GM23338 (cell line): ENCODE data around the gene SMTNL1. TPM values are rescaled to one million over a fixed set of nuclear protein-coding genes. Genes with fewer than 3 reads are reported as not detected.

Source experiments
- ATAC-seq: fragments of 200-7000 bp; cut with Tn5 transposase; 3 replicates; pipeline ENCODE4 v1.9.1; 2020
- DNase-seq: peaks from one replicate; pipeline ENCODE4 v3.0.0-alpha.2; 2015; ENCODE audit warnings: low spot score
- H2AFZ ChIP-seq: fragments of 200-600 bp; sonication (generic); 2 replicates; pipeline ENCODE4 v1.8.0; 2016; ENCODE audit warnings: antibody characterized with exemption, mild to moderate bottlenecking, moderate library complexity
- H3F3A ChIP-seq: fragments of 200-600 bp; sonication (generic); replicated peaks from 2 replicates; pipeline ENCODE4 v1.8.0; 2017; ENCODE audit warnings: antibody characterized with exemption, mixed run types, low read depth
- H3K27ac ChIP-seq: fragments of 200-600 bp; sonication (generic); 2 replicates; pipeline ENCODE4 v1.6.1; 2016; ENCODE audit warnings: low read depth
- H3K27me3 ChIP-seq: fragments of 200-600 bp; sonication (generic); 2 replicates; pipeline ENCODE4 v1.8.0; 2016; ENCODE audit warnings: mild to moderate bottlenecking, mixed run types, moderate library complexity; ENCODE audit not compliant: insufficient read depth
- H3K36me3 ChIP-seq: fragments of 200-600 bp; sonication (generic); 2 replicates; pipeline ENCODE4 v1.8.0; 2016; ENCODE audit warnings: mild to moderate bottlenecking; ENCODE audit not compliant: insufficient read depth
- H3K4me1 ChIP-seq: fragments of 200-600 bp; sonication (generic); 2 replicates; pipeline ENCODE4 v1.8.0; 2016; ENCODE audit warnings: mild to moderate bottlenecking, moderate library complexity; ENCODE audit not compliant: insufficient read depth
- H3K4me2 ChIP-seq: fragments of 200-600 bp; sonication (generic); 2 replicates; pipeline ENCODE4 v1.7.1; 2017; ENCODE audit warnings: mixed run types
- H3K4me3 ChIP-seq: fragments of 200-600 bp; sonication (generic); 2 replicates; pipeline ENCODE4 v1.6.1; 2016; ENCODE audit warnings: mixed run types
- H3K79me2 ChIP-seq: fragments of 200-600 bp; sonication (generic); replicated peaks from 2 replicates; pipeline ENCODE4 v1.8.0; 2017; ENCODE audit warnings: mild to moderate bottlenecking; ENCODE audit not compliant: insufficient read depth
- H3K9me2 ChIP-seq: fragments of 200-600 bp; sonication (generic); 2 replicates; pipeline ENCODE4 v1.8.0; 2017; ENCODE audit not compliant: insufficient read depth
- H4K20me1 ChIP-seq: fragments of 200-600 bp; sonication (generic); replicated peaks from 2 replicates; pipeline ENCODE4 v1.8.0; 2017; ENCODE audit warnings: mild to moderate bottlenecking; ENCODE audit not compliant: insufficient read depth
- H3K27ac Mint-ChIP-seq: 2 replicates; pipeline ENCODE4 v1.8.0; 2020; ENCODE audit warnings: inconsistent platforms, mild to moderate bottlenecking, moderate library complexity, mixed read lengths
- H3K27me3 Mint-ChIP-seq: 3 replicates; pipeline ENCODE4 v1.8.0; 2022; ENCODE audit warnings: low read depth, mild to moderate bottlenecking, moderate library complexity, mixed read lengths, inconsistent platforms; ENCODE audit not compliant: insufficient read depth, poor library complexity
- H3K36me3 Mint-ChIP-seq: 3 replicates; pipeline ENCODE4 v1.8.0; 2021; ENCODE audit warnings: low read depth, mild to moderate bottlenecking, inconsistent platforms, moderate library complexity, mixed read lengths
- H3K4me1 Mint-ChIP-seq: 3 replicates; pipeline ENCODE4 v1.8.0; 2020; ENCODE audit warnings: mild to moderate bottlenecking, inconsistent platforms, mixed read lengths
- H3K4me3 Mint-ChIP-seq: 3 replicates; pipeline ENCODE4 v1.8.0; 2021; ENCODE audit warnings: moderate library complexity, mild to moderate bottlenecking, inconsistent platforms, mixed read lengths
- H3K9me3 Mint-ChIP-seq: 3 replicates; pipeline ENCODE4 v1.8.0; 2020; ENCODE audit warnings: moderate library complexity, mild to moderate bottlenecking, inconsistent platforms, mixed read lengths
- CREB1 ChIP-seq: fragments of 250-450 bp; sonication (Bioruptor Pico); IDR thresholded peaks from 2 replicates; pipeline ENCODE4 v1.5.0; 2020; ENCODE audit warnings: low read depth, mild to moderate bottlenecking, moderate library complexity
- CTCF ChIP-seq, 2 experiments: fragments of 200-600 bp in 1 of 2; sonication (generic) in 1 of 2; conservative IDR thresholded peaks; 2 replicates each; pipeline versions ENCODE4 v1.5.1 to v1.6.1; 2016 to 2017; ENCODE audit warnings: antibody characterized with exemption in 2 of 2, low read depth in 2 of 2, mild to moderate bottlenecking in 2 of 2, moderate library complexity in 1 of 2
- EZH2 ChIP-seq: fragments of 200-600 bp; sonication (generic); IDR thresholded peaks from one replicate; pipeline ENCODE4 v1.8.0; 2017; ENCODE audit warnings: antibody characterized with exemption, mild to moderate bottlenecking, low read depth; ENCODE audit not compliant: unreplicated experiment
- JUNB ChIP-seq: IDR thresholded peaks from one replicate; pipeline ENCODE4 v1.6.1; 2016; ENCODE audit warnings: antibody characterized with exemption; ENCODE audit not compliant: unreplicated experiment
- STAT1 ChIP-seq: IDR thresholded peaks from one replicate; pipeline ENCODE4 v1.6.1; 2016; ENCODE audit warnings: antibody characterized with exemption; ENCODE audit not compliant: unreplicated experiment
- ZNF114 ChIP-seq: fragments of 250-450 bp; sonication (Bioruptor Pico); IDR thresholded peaks from 2 replicates; pipeline ENCODE4 v1.5.0; 2020; ENCODE audit warnings: mild to moderate bottlenecking, moderate library complexity
- ZNF462 ChIP-seq: fragments of 250-450 bp; sonication (Bioruptor Pico); IDR thresholded peaks from 2 replicates; pipeline ENCODE4 v1.5.0; 2020; ENCODE audit warnings: mild to moderate bottlenecking, moderate library complexity
- polyA plus RNA-seq: library from polyadenylated mRNA; unstranded; fragments of >200 nt; fragmentation: Nextera tagmentation; extraction: Ambion mirVana; gene quantifications from 2 replicates; pipeline ENCODE4 v1.2.1, GENCODE V29; 2016
- total RNA-seq: library from RNA; depleted of rRNA; stranded (reverse); fragments of >200 nt; shearing (Covaris generic); gene quantifications from 2 replicates; pipeline ENCODE4 v1.2.3, GENCODE V29; 2014
- TF ChIP-seq, protein P1 (sequence below): IDR thresholded peaks from one replicate; pipeline ENCODE4 v1.6.1; 2018; ENCODE audit warnings: antibody characterized with exemption; ENCODE audit not compliant: unreplicated experiment

SMTNL1 gene
- total and polyA plus RNA-seq, 2 experiments from 2014 or later = 0.31 to 0.70 TPM

DNA sequence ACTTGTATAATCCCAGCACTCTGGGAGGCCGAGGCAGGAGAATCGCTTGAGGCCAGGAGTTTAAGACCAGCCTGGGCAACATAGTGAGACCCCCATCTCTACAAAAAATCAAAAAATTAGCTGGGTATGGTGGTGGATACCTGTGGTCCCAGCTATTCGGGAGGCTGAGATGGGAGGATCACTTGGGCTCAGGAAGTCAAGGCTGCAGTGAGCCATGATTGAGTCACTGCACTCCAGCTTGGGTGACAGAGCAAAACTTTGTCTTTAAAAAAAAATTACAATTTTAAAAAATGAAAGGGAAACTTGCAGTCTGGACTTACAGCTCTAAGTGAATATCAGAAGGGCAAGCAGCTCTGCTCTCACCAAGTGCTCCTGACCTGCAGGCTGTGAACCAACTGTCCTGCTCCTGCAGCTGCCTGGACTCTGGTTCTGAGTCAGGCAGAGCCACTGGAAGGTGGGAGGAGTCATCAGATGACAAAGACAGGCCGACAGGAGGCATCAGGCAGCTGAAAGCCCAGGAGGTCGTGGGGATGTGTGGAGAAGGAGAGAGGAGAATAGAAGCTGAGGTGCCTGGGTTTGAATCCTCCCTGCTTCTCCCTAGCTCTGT, 9.6 kb downstream of the SMTNL1 start:
- Mint-ChIP-seq H3K9me3 (peaks cover 3% of the 10 kb centered on the region; the same call in 2 of the 3 replicates), H3K27ac (no peak overlapping the region), H3K36me3 (peaks cover 27% of the 10 kb centered on the region), H3K4me1 (peaks cover 20% of the 10 kb centered on the region), H3K27me3 (peaks cover 16% of the 10 kb centered on the region), H3K4me3 (no peak overlapping the region)
- H3K4me2 ChIP-seq = no peak overlapping the region
- no peak overlapping the region for H2AFZ ChIP-seq
- no peaks in the 10 kb centered on the region for H3K79me2 ChIP-seq
- H3K4me1 ChIP-seq = peaks cover 16% of the 10 kb centered on the region; the same call in 1 of the 2 replicates
- no peaks in the 10 kb centered on the region for H3K9me2 ChIP-seq
- H3K36me3 ChIP-seq = no peaks in the 10 kb centered on the region
- H3F3A ChIP-seq = no peaks in the 10 kb centered on the region
- no peaks in the 10 kb centered on the region for H3K27me3 ChIP-seq
- TF ChIP-seq, protein P1, sequence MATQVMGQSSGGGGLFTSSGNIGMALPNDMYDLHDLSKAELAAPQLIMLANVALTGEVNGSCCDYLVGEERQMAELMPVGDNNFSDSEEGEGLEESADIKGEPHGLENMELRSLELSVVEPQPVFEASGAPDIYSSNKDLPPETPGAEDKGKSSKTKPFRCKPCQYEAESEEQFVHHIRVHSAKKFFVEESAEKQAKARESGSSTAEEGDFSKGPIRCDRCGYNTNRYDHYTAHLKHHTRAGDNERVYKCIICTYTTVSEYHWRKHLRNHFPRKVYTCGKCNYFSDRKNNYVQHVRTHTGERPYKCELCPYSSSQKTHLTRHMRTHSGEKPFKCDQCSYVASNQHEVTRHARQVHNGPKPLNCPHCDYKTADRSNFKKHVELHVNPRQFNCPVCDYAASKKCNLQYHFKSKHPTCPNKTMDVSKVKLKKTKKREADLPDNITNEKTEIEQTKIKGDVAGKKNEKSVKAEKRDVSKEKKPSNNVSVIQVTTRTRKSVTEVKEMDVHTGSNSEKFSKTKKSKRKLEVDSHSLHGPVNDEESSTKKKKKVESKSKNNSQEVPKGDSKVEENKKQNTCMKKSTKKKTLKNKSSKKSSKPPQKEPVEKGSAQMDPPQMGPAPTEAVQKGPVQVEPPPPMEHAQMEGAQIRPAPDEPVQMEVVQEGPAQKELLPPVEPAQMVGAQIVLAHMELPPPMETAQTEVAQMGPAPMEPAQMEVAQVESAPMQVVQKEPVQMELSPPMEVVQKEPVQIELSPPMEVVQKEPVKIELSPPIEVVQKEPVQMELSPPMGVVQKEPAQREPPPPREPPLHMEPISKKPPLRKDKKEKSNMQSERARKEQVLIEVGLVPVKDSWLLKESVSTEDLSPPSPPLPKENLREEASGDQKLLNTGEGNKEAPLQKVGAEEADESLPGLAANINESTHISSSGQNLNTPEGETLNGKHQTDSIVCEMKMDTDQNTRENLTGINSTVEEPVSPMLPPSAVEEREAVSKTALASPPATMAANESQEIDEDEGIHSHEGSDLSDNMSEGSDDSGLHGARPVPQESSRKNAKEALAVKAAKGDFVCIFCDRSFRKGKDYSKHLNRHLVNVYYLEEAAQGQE = no peak
- peak in 1 of 2 experiments; percentile 41; a peak in 2 of 4 replicates for TF ChIP-seq CTCF (conservative IDR thresholded peaks at IDR 0.05; ENCODE audit: low read depth in 2 of 2)
- H4K20me1 ChIP-seq = no peaks in the 10 kb centered on the region
- no peak overlapping the region for H3K4me3 ChIP-seq
- DNase-seq (peak; percentile 67), ATAC-seq (peak; percentile 70)
- no peak overlapping the region for H3K27ac ChIP-seq

DNA sequence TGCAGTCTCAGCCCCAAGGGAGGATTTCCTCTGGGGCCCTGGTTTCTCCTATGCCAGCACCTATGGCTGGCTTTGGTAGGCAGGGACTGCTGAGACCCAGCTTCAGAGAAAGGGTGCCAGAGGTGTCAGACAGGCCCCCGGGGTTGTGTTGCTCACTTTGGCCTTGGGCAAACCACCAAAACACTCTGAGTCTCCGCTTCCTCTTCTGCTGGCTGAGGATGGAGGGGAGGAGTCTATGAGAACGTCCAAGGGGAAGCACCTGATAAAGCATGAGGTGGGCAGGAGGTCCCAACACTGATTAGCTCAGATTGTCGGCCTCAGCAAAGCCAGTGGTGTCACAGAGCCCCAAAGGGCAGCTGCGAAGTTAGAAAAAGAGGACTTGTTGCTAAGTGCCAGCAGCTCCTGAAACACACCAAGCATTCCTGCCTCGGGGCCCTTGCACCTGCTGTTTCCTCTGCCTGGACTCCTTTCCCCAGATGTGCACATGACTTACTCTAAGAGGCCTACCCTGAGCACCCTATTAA, 10.5 kb downstream of the SMTNL1 start:
- H2AFZ ChIP-seq = no peak overlapping the region
- Mint-ChIP-seq H3K9me3 (no peaks in the 10 kb centered on the region; the same call in 1 of the 3 replicates), H3K27ac (no peak overlapping the region), H3K4me3 (no peak overlapping the region), H3K4me1 (peaks cover 13% of the 10 kb centered on the region), H3K36me3 (peaks cover 36% of the 10 kb centered on the region), H3K27me3 (peaks cover 13% of the 10 kb centered on the region)
- H3F3A ChIP-seq = no peaks in the 10 kb centered on the region
- H3K79me2 ChIP-seq = no peaks in the 10 kb centered on the region
- no peaks in the 10 kb centered on the region for H3K36me3 ChIP-seq
- no peaks in the 10 kb centered on the region for H3K9me2 ChIP-seq
- H3K4me2 ChIP-seq = no peak overlapping the region
- ATAC-seq (no peak), DNase-seq (no peak)
- no peaks in the 10 kb centered on the region for H4K20me1 ChIP-seq
- H3K4me1 ChIP-seq = peaks cover 11% of the 10 kb centered on the region; the same call in 1 of the 2 replicates
- no peaks in the 10 kb centered on the region for H3K27me3 ChIP-seq
- no peak overlapping the region for H3K4me3 ChIP-seq
- no peak overlapping the region for H3K27ac ChIP-seq
- no peak for TF ChIP-seq STAT1
- TF ChIP-seq ZNF462 (CRISPR knock-in tag) = no peak
- no peak for TF ChIP-seq EZH2
- TF ChIP-seq JUNB = no peak
- no peak for TF ChIP-seq CREB1 (CRISPR knock-in tag)
- TF ChIP-seq ZNF114 (CRISPR knock-in tag) = no peak
